HCT116 (cell line): Measurements from ENCODE around the gene SOX1.

Experiments used
- CBX3 ChIP-seq: IDR thresholded peaks from 2 replicates; pipeline ENCODE4 v1.6.1; 2012; ENCODE audit warnings: low read depth
- CEBPB ChIP-seq: IDR thresholded peaks from 2 replicates; pipeline ENCODE4 v1.6.1; 2012; ENCODE audit warnings: low read depth
- CTCF ChIP-seq, 3 experiments: fragments of 200-600 bp in 1 of 3; sonication (generic) in 1 of 3; IDR thresholded peaks in 2 of 3; conservative IDR thresholded peaks in 1 of 3; 2 replicates each; pipeline ENCODE4 v1.5.1; 2012 to 2017; ENCODE audit warnings: low read depth in 2 of 3, low read length in 2 of 3, antibody characterized with exemption in 1 of 3, borderline replicate concordance in 1 of 3, control low read depth in 1 of 3, mild to moderate bottlenecking in 1 of 3, mixed read lengths in 1 of 3, mixed run types in 1 of 3, moderate library complexity in 1 of 3; ENCODE audit not compliant: insufficient read depth in 1 of 3
- EZH2 ChIP-seq: fragments of 200-600 bp; sonication (generic); IDR thresholded peaks from 2 replicates; pipeline ENCODE4 v1.6.1; 2017; ENCODE audit warnings: antibody characterized with exemption, mixed run types
- POLR2A ChIP-seq: IDR thresholded peaks from 2 replicates; pipeline ENCODE4 v1.7.0; 2011; ENCODE audit warnings: borderline replicate concordance; ENCODE audit not compliant: insufficient read depth, insufficient read length; ENCODE audit errors: extremely low read depth
- POLR2AphosphoS5 ChIP-seq: IDR thresholded peaks from 2 replicates; pipeline ENCODE4 v1.6.1; 2011; ENCODE audit warnings: mild to moderate bottlenecking, low read depth, low read length, moderate library complexity
- RAD21 ChIP-seq: IDR thresholded peaks from 2 replicates; pipeline ENCODE4 v1.6.1; 2012; ENCODE audit warnings: low read depth, mild to moderate bottlenecking
- SIN3A ChIP-seq: IDR thresholded peaks from 2 replicates; pipeline ENCODE4 v1.6.1; 2012; ENCODE audit warnings: low read depth
- ZBTB33 ChIP-seq: IDR thresholded peaks from 2 replicates; pipeline ENCODE4 v1.6.1; 2011; ENCODE audit warnings: mild to moderate bottlenecking, low read length, moderate library complexity; ENCODE audit not compliant: insufficient replicate concordance; ENCODE audit errors: extremely low read depth
- ZNF274 ChIP-seq: fragments of 200-500 bp; sonication (Bioruptor generic); IDR thresholded peaks from 2 replicates; pipeline ENCODE4 v1.6.1; 2014; ENCODE audit warnings: mild to moderate bottlenecking, low read depth, low read length, inconsistent platforms
- TF ChIP-seq, protein P1 (sequence below): IDR thresholded peaks from 2 replicates; pipeline ENCODE4 v1.6.1; 2012

- TF ChIP-seq CTCF (IDR thresholded peaks at IDR 0.05 in 2 of 3, conservative IDR thresholded peaks at IDR 0.05 in 1 of 3; ENCODE audit: borderline replicate concordance in 1 of 3, insufficient read depth in 1 of 3, low read depth in 2 of 3, low read length in 2 of 3) (no peak), POLR2AphosphoS5 (no peak), CBX3 (no peak), RAD21 (no peak), EZH2 (no peak), CEBPB (no peak), POLR2A (no peak), ZBTB33 (no peak), ZNF274 (no peak), SIN3A (no peak)
- TF ChIP-seq, protein P1, sequence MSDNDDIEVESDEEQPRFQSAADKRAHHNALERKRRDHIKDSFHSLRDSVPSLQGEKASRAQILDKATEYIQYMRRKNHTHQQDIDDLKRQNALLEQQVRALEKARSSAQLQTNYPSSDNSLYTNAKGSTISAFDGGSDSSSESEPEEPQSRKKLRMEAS = no peak
Measured at GRCh38 chr13:112101360-112101930, 34.5 kb downstream of the SOX1 start.
